HCT116 (cell line): ENCODE measurements around the gene SH2D3C. TPM values are rescaled to one million over a fixed set of nuclear protein-coding genes. Genes with fewer than 3 reads are reported as not detected.

Source experiments
- ATAC-seq: fragments of 200-7000 bp; cut with Tn5 transposase; 2 replicates; pipeline ENCODE4 v1.9.1; 2020; ENCODE audit warnings: mild to moderate bottlenecking, moderate library complexity
- BruUV-seq: library from RNA; stranded (reverse); fragments of 400-500 nt; replicated peaks from 2 replicates; lab custom pipeline; 2021; lab: Mats Ljungman, UMichigan
- CTCF ChIA-PET: fragments of 300-600 bp; sonication (Branson Sonifier 250); formaldehyde crosslinking; loops from one replicate; lab custom pipeline; 2021; ENCODE audit warnings: antibody characterized with exemption; lab: Charles Lee
- POLR2A ChIA-PET: fragments of 300-600, 350-600 bp; sonication (Branson Sonifier 250); formaldehyde crosslinking; loops from one replicate; lab custom pipeline; 2021; ENCODE audit warnings: antibody characterized with exemption; lab: Charles Lee
- RAD21 ChIA-PET, 2 experiments: fragments of 300-600 bp; sonication (Branson Sonifier 250); formaldehyde crosslinking; loops; one replicate each; lab custom pipeline; 2023; ENCODE audit warnings: low total read pairs in 2 of 2; ENCODE audit not compliant: uncharacterized antibody in 2 of 2, unreplicated experiment in 2 of 2, low non-redundant PET in 1 of 2; lab: Charles Lee
- DNase-seq: peaks from one replicate; pipeline ENCODE4 v3.0.0-alpha.2; 2010; ENCODE audit warnings: low read depth, low spot score
- H2AFZ ChIP-seq: fragments of 200-600 bp; shearing (Covaris generic), sonication (generic); 2 replicates; pipeline ENCODE4 v1.6.1; 2017; ENCODE audit warnings: low read depth, mixed run types, mixed read lengths, antibody characterized with exemption, low read length; ENCODE audit not compliant: poor library complexity, severe bottlenecking
- H3K27ac ChIP-seq: 2 replicates; pipeline ENCODE4 v1.5.1; 2012; ENCODE audit warnings: low read depth, low read length
- H3K27me3 ChIP-seq: fragments of 200-600 bp; sonication (generic); 2 replicates; pipeline ENCODE4 v1.6.1; 2016; ENCODE audit warnings: mixed run types, low read length, mixed read lengths; ENCODE audit not compliant: insufficient read depth
- H3K36me3 ChIP-seq, 2 experiments: fragments of 200-500 bp in 1 of 2; fragments of 200-600 bp in 1 of 2; sonication (Bioruptor generic) in 1 of 2; sonication (generic) in 1 of 2; 2 replicates each; pipeline versions ENCODE4 v1.5.1 to v1.6.1; 2014 to 2016; ENCODE audit warnings: low read length in 2 of 2, inconsistent platforms in 1 of 2, mixed read lengths in 1 of 2, mixed run types in 1 of 2; ENCODE audit not compliant: insufficient read depth in 2 of 2, control insufficient read depth in 1 of 2
- H3K4me1 ChIP-seq, 2 experiments: fragments of 200-600 bp in 1 of 2; sonication (generic) in 1 of 2; 2 replicates each; pipeline versions ENCODE4 v1.5.1 to v1.6.1; 2012 to 2017; ENCODE audit warnings: low read length in 2 of 2, inconsistent platforms in 1 of 2, mild to moderate bottlenecking in 1 of 2, mixed read lengths in 1 of 2, mixed run types in 1 of 2, moderate library complexity in 1 of 2; ENCODE audit not compliant: insufficient read depth in 2 of 2, control insufficient read depth in 1 of 2
- H3K4me2 ChIP-seq: fragments of 200-600 bp; sonication (generic); 2 replicates; pipeline ENCODE4 v1.6.1; 2017; ENCODE audit warnings: mixed run types, low read length, mixed read lengths
- H3K4me3 ChIP-seq, 2 experiments: fragments of 200-600 bp in 1 of 2; sonication (generic) in 1 of 2; replicated peaks in 1 of 2; 2 replicates each; pipeline ENCODE4 v1.5.1; 2011 to 2016; ENCODE audit warnings: low read length in 2 of 2, control low read depth in 1 of 2, low read depth in 1 of 2, mild to moderate bottlenecking in 1 of 2, mixed read lengths in 1 of 2, mixed run types in 1 of 2
- H3K79me2 ChIP-seq: fragments of 200-600 bp; sonication (generic); 2 replicates; pipeline ENCODE4 v1.6.1; 2017; ENCODE audit warnings: mild to moderate bottlenecking, mixed run types, low read length, moderate library complexity, mixed read lengths; ENCODE audit not compliant: insufficient read depth
- H3K9ac ChIP-seq: fragments of 200-600 bp; sonication (generic); 2 replicates; pipeline ENCODE4 v1.6.1; 2016; ENCODE audit warnings: low read length, mixed read lengths
- H3K9me2 ChIP-seq: fragments of 200-600 bp; sonication (generic), shearing (Covaris generic); 2 replicates; pipeline ENCODE4 v1.6.1; 2017; ENCODE audit warnings: mixed run types, mild to moderate bottlenecking, moderate library complexity; ENCODE audit not compliant: insufficient read depth
- H3K9me3 ChIP-seq, 2 experiments: fragments of 200-500 bp in 1 of 2; fragments of 200-600 bp in 1 of 2; sonication (Bioruptor generic) in 1 of 2; sonication (generic) in 1 of 2; 2 replicates each; pipeline ENCODE4 v1.6.1; 2014 to 2017; ENCODE audit warnings: low read length in 2 of 2, mixed read lengths in 2 of 2, inconsistent platforms in 1 of 2, low read depth in 1 of 2, mild to moderate bottlenecking in 1 of 2, mixed run types in 1 of 2, moderate library complexity in 1 of 2; ENCODE audit not compliant: control insufficient read depth in 1 of 2, insufficient read depth in 1 of 2
- H4K20me1 ChIP-seq: fragments of 200-600 bp; sonication (generic), shearing (Covaris generic); 2 replicates; pipeline ENCODE4 v1.6.1; 2017; ENCODE audit warnings: mixed run types, mild to moderate bottlenecking, moderate library complexity; ENCODE audit not compliant: insufficient read depth
- CBX3 ChIP-seq: IDR thresholded peaks from 2 replicates; pipeline ENCODE4 v1.6.1; 2012; ENCODE audit warnings: low read depth
- CEBPB ChIP-seq: IDR thresholded peaks from 2 replicates; pipeline ENCODE4 v1.6.1; 2012; ENCODE audit warnings: low read depth
- EGR1 ChIP-seq: IDR thresholded peaks from 2 replicates; pipeline ENCODE4 v1.6.1; 2012; ENCODE audit warnings: low read depth
- EZH2phosphoT487 ChIP-seq: fragments of 200-600 bp; IDR thresholded peaks from 2 replicates; pipeline ENCODE4 v1.6.1; 2018; ENCODE audit warnings: antibody characterized with exemption, borderline replicate concordance
- POLR2AphosphoS5 ChIP-seq: IDR thresholded peaks from 2 replicates; pipeline ENCODE4 v1.6.1; 2011; ENCODE audit warnings: mild to moderate bottlenecking, low read depth, low read length, moderate library complexity
- RAD21 ChIP-seq: IDR thresholded peaks from 2 replicates; pipeline ENCODE4 v1.6.1; 2012; ENCODE audit warnings: low read depth, mild to moderate bottlenecking
- SIN3A ChIP-seq: IDR thresholded peaks from 2 replicates; pipeline ENCODE4 v1.6.1; 2012; ENCODE audit warnings: low read depth
- SP1 ChIP-seq: IDR thresholded peaks from 2 replicates; pipeline ENCODE4 v1.6.1; 2012; ENCODE audit warnings: low read depth
- YY1 ChIP-seq: IDR thresholded peaks from 2 replicates; pipeline ENCODE4 v1.6.1; 2011; ENCODE audit warnings: low read length, low read depth, moderate library complexity, mild to moderate bottlenecking; ENCODE audit not compliant: insufficient replicate concordance; ENCODE audit errors: extremely low read depth
- ZFX ChIP-seq: fragments of 450-650 bp; IDR thresholded peaks from 2 replicates; pipeline ENCODE4 v1.6.1; 2017
- ZNF274 ChIP-seq: fragments of 200-500 bp; sonication (Bioruptor generic); IDR thresholded peaks from 2 replicates; pipeline ENCODE4 v1.6.1; 2014; ENCODE audit warnings: mild to moderate bottlenecking, low read depth, low read length, inconsistent platforms
- intact Hi-C: fragments of 100-400 bp; cut with micrococcal nuclease; formaldehyde crosslinking; loops from 2 replicates; pipeline ENCODE4 v1.10.0; 2022
- total RNA-seq: library from RNA; stranded (reverse); gene quantifications from one replicate; pipeline ENCODE4 v1.2.1, GENCODE V29; 2021; ENCODE audit not compliant: unreplicated experiment
- TF ChIP-seq, protein P1 (sequence below): IDR thresholded peaks from 2 replicates; pipeline ENCODE4 v1.6.1; 2012
- TF ChIP-seq, protein P2 (sequence below), 3 experiments: fragments of 200-600 bp in 1 of 3; sonication (generic) in 1 of 3; IDR thresholded peaks in 2 of 3; conservative IDR thresholded peaks in 1 of 3; 2 replicates each; pipeline ENCODE4 v1.5.1; 2012 to 2017; ENCODE audit warnings: low read depth in 2 of 3, low read length in 2 of 3, antibody characterized with exemption in 1 of 3, borderline replicate concordance in 1 of 3, control low read depth in 1 of 3, mild to moderate bottlenecking in 1 of 3, mixed read lengths in 1 of 3, mixed run types in 1 of 3, moderate library complexity in 1 of 3; ENCODE audit not compliant: insufficient read depth in 1 of 3
- TF ChIP-seq, protein P3 (sequence below): IDR thresholded peaks from 2 replicates; pipeline ENCODE4 v1.6.1; 2012; ENCODE audit warnings: low read depth

The SH2D3C gene
- total RNA-seq, 1 experiment from 2014 or later = 1.3 TPM

DNA sequence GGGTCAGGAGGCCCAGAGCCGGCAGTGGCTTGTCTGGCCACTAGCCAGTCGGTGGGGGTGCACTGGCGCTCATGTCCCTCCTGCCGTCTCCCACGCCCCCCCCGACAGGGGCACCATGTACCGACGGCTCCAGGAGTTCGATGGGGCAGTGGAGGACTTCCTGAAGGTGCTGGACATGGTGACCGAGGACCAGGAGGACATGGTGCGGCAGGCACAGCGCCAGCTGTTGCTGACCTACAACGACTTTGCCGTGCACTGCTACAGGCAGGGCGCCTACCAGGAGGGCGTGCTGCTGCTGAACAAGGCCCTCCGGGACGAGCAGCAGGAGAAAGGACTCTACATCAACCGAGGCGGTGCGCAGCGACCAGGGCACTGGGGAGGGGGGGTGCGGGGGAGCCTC is 54.5 kb downstream of the SH2D3C start:
- ChIA-PET CTCF (interaction anchor here (2.7 kb wide), 1 partner anchor 11 kb away, joined by 17 read pairs; the partner anchor contains the start of gene TOR2A), POLR2A (interaction anchor here (1.1 kb wide), 1 partner anchor 11 kb away, joined by 3 read pairs; the partner anchor contains the start of gene TOR2A), RAD21 (no interaction called here)
- no peak for ATAC-seq
- Histone ChIP-seq H3K9ac (no peak overlapping the region), H2AFZ (no peak overlapping the region), H3K27me3 (no peaks in the 10 kb centered on the region), H3K27ac (peak overlapping the region; percentile 50; the same call in 1 of the 2 replicates), H4K20me1 (no peaks in the 10 kb centered on the region), H3K36me3 (no peaks in the 10 kb centered on the region), H3K9me3 (no peaks in the 10 kb centered on the region), H3K79me2 (no peaks in the 10 kb centered on the region), H3K4me2 (peak overlapping the region; percentile 57), H3K4me3 (no peak overlapping the region), H3K4me1 (peaks cover 54 to 62% of the 10 kb centered on the region in 2 experiments)
- BruUV-seq = no TSS peak
- intact Hi-C loops = loop anchor here (5.0 kb wide), 2 partner anchors 112 to 202 kb away; partner anchors contain the start of gene STXBP1
- TF ChIP-seq, protein P1, sequence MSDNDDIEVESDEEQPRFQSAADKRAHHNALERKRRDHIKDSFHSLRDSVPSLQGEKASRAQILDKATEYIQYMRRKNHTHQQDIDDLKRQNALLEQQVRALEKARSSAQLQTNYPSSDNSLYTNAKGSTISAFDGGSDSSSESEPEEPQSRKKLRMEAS = no peak
- TF ChIP-seq RAD21 = no peak
- TF ChIP-seq CBX3 = no peak
- no peak for TF ChIP-seq YY1
- no peak for TF ChIP-seq SIN3A
- TF ChIP-seq CEBPB = no peak
- TF ChIP-seq ZFX = no peak
- no peak for TF ChIP-seq ZNF274
- TF ChIP-seq, protein P2, sequence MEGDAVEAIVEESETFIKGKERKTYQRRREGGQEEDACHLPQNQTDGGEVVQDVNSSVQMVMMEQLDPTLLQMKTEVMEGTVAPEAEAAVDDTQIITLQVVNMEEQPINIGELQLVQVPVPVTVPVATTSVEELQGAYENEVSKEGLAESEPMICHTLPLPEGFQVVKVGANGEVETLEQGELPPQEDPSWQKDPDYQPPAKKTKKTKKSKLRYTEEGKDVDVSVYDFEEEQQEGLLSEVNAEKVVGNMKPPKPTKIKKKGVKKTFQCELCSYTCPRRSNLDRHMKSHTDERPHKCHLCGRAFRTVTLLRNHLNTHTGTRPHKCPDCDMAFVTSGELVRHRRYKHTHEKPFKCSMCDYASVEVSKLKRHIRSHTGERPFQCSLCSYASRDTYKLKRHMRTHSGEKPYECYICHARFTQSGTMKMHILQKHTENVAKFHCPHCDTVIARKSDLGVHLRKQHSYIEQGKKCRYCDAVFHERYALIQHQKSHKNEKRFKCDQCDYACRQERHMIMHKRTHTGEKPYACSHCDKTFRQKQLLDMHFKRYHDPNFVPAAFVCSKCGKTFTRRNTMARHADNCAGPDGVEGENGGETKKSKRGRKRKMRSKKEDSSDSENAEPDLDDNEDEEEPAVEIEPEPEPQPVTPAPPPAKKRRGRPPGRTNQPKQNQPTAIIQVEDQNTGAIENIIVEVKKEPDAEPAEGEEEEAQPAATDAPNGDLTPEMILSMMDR (IDR thresholded peaks at IDR 0.05 in 2 of 3, conservative IDR thresholded peaks at IDR 0.05 in 1 of 3; ENCODE audit: borderline replicate concordance in 1 of 3, insufficient read depth in 1 of 3, low read depth in 2 of 3, low read length in 2 of 3) = no peak
- TF ChIP-seq, protein P3, sequence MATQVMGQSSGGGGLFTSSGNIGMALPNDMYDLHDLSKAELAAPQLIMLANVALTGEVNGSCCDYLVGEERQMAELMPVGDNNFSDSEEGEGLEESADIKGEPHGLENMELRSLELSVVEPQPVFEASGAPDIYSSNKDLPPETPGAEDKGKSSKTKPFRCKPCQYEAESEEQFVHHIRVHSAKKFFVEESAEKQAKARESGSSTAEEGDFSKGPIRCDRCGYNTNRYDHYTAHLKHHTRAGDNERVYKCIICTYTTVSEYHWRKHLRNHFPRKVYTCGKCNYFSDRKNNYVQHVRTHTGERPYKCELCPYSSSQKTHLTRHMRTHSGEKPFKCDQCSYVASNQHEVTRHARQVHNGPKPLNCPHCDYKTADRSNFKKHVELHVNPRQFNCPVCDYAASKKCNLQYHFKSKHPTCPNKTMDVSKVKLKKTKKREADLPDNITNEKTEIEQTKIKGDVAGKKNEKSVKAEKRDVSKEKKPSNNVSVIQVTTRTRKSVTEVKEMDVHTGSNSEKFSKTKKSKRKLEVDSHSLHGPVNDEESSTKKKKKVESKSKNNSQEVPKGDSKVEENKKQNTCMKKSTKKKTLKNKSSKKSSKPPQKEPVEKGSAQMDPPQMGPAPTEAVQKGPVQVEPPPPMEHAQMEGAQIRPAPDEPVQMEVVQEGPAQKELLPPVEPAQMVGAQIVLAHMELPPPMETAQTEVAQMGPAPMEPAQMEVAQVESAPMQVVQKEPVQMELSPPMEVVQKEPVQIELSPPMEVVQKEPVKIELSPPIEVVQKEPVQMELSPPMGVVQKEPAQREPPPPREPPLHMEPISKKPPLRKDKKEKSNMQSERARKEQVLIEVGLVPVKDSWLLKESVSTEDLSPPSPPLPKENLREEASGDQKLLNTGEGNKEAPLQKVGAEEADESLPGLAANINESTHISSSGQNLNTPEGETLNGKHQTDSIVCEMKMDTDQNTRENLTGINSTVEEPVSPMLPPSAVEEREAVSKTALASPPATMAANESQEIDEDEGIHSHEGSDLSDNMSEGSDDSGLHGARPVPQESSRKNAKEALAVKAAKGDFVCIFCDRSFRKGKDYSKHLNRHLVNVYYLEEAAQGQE = no peak
- TF ChIP-seq EGR1 = no peak
- TF ChIP-seq EZH2phosphoT487 = no peak
- TF ChIP-seq POLR2AphosphoS5 = no peak
- TF ChIP-seq SP1 = no peak
- TF ChIP-seq, all 23 proteins: peak for 0
- no peaks in the 10 kb centered on the region for H3K9me2 ChIP-seq
- DNase-seq = no peak
